Tibial nerve (tissue), 4 donors: Measurements from ENCODE around the gene CTNND2. TPM values are rescaled to one million over a fixed set of nuclear protein-coding genes. Genes with fewer than 3 reads are reported as not detected.

Experiments used
- DNase-seq, 2 donors: peaks; one replicate each; pipeline ENCODE4 v3.0.0-alpha.2; 2019; ENCODE audit warnings: low spot score in 2 of 2
- H3K27ac ChIP-seq, 4 donors: fragments of 200-600 bp; sonication (generic) in 3 of 4; one replicate each; pipeline ENCODE4 v1.5.1; 2017 to 2019; ENCODE audit warnings: mild to moderate bottlenecking in 1 of 4
- H3K27me3 ChIP-seq, 2 donors: fragments of 200-600 bp; sonication (generic) in 1 of 2; one replicate each; pipeline versions ENCODE4 v1.5.1 to v1.6.0; 2017 to 2019
- H3K36me3 ChIP-seq, 3 donors: fragments of 200-600 bp; sonication (generic); one replicate each; pipeline ENCODE4 v1.5.1; 2018 to 2019
- H3K4me1 ChIP-seq, 4 donors: fragments of 200-600 bp; sonication (generic) in 3 of 4; one replicate each; pipeline ENCODE4 v1.5.1; 2017 to 2019
- H3K4me3 ChIP-seq, 4 donors: fragments of 200-600 bp; sonication (generic) in 3 of 4; one replicate each; pipeline ENCODE4 v1.5.1; 2017 to 2019; ENCODE audit warnings: mild to moderate bottlenecking in 1 of 4, moderate library complexity in 1 of 4
- H3K9me3 ChIP-seq, 4 donors: fragments of 200-600 bp; sonication (generic) in 3 of 4; one replicate each; pipeline ENCODE4 v1.5.1; 2017 to 2019
- EP300 ChIP-seq, 2 donors: sonication (generic); formaldehyde crosslinking; IDR thresholded peaks; one replicate each; pipeline ENCODE4 v1.6.1; 2017; ENCODE audit warnings: antibody characterized with exemption in 2 of 2, mild to moderate bottlenecking in 1 of 2
- POLR2A ChIP-seq, 2 donors: fragments of 450-650 bp; IDR thresholded peaks; one replicate each; pipeline ENCODE4 v1.6.1; 2017; ENCODE audit warnings: antibody characterized with exemption in 2 of 2, mild to moderate bottlenecking in 2 of 2, moderate library complexity in 2 of 2
- WGBS, 2 donors: methylation state at CpG; one replicate each; pipeline ENCODE4 v1.1.5; 2018; 5-methylcytosine and 5-hydroxymethylcytosine counted together
- total RNA-seq, 4 donors: library from RNA; depleted of rRNA; stranded (reverse); fragments of >200 nt; gene quantifications; one replicate each; pipeline ENCODE4 v1.1.0, GENCODE V29; 2016
- TF ChIP-seq, protein P1 (sequence below), 5 experiments: fragments of 200-600 bp in 3 of 5; fragments of 450-650 bp in 2 of 5; sonication (generic) in 3 of 5; IDR thresholded peaks; one replicate each; pipeline ENCODE4 v1.5.1; 2016 to 2019; ENCODE audit warnings: antibody characterized with exemption in 5 of 5, mild to moderate bottlenecking in 3 of 5, moderate library complexity in 2 of 5

The CTNND2 gene
- total RNA-seq, 4 donors from 2014 or later, result 1.5 to 5.7 (median 2.5) TPM; not detected in 1

DNA sequence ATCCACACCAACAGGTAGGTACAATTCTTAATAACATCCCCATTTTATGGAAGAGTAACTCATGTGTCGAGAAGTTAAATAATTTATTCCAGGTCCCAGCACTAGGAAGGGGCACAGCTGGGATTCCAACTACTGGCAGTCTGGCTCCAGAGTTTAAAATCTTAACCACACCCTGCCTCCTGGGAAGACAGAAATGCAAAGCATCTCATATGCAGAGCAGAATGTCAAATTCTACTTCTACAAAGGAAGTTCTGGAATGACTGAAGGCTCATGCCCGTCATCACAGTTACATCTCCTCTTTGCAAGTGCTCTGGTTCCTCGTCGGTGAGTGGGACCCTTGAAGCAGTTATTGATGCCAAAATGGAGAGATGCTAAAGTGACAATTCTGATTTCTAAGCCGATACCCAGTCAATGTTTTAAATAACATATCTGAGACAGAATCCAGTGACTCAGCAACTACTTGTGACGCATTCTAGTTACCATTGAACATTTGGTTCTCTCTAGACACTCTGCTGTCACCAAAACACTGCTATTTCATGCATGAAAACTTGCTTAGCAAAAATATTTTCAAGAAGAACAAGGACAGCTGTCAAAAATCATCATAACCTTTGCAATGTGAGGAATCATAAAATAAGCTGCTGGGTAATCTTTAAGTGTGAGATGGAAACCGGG is 412.7 kb downstream of the CTNND2 start:
- no peak for DNase-seq
- WGBS, 2 donors, result 83% methylated on average over 7 of the region's 7 CpGs
- Histone ChIP-seq H3K9me3 (no peaks in the 10 kb centered on the region), H3K4me1 (no peaks in the 10 kb centered on the region), H3K27ac (no peak overlapping the region), H3K36me3 (no peaks in the 10 kb centered on the region), H3K27me3 (no peaks in the 10 kb centered on the region), H3K4me3 (no peak overlapping the region)
- no peak for TF ChIP-seq POLR2A (IDR thresholded peaks at IDR 0.05)
- TF ChIP-seq, protein P1, sequence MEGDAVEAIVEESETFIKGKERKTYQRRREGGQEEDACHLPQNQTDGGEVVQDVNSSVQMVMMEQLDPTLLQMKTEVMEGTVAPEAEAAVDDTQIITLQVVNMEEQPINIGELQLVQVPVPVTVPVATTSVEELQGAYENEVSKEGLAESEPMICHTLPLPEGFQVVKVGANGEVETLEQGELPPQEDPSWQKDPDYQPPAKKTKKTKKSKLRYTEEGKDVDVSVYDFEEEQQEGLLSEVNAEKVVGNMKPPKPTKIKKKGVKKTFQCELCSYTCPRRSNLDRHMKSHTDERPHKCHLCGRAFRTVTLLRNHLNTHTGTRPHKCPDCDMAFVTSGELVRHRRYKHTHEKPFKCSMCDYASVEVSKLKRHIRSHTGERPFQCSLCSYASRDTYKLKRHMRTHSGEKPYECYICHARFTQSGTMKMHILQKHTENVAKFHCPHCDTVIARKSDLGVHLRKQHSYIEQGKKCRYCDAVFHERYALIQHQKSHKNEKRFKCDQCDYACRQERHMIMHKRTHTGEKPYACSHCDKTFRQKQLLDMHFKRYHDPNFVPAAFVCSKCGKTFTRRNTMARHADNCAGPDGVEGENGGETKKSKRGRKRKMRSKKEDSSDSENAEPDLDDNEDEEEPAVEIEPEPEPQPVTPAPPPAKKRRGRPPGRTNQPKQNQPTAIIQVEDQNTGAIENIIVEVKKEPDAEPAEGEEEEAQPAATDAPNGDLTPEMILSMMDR (IDR thresholded peaks at IDR 0.05), result no peak
- no peak for TF ChIP-seq EP300 (IDR thresholded peaks at IDR 0.05)

DNA sequence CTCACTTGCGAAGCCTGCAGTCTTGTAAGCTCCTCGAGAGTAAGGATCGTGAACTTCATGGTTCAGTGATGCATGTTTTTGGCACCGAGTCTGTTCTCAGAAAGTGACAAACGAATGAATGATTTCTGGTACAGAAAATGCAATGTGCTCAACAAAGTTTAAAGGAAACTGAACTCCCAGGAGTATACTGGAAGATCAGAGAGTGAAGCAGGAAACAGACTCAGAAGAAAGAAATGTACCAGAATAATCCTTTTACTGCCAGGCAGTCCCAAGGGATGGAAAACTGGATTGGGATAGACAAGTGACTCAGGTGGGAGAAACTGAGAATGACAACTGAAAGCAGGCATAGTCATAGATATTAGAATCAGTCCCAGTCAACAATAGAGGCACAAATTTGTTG is 420.6 kb downstream of the CTNND2 start:
- no peaks in the 10 kb centered on the region for H3K4me1 ChIP-seq
- no peaks in the 10 kb centered on the region for H3K27me3 ChIP-seq
- no peak for DNase-seq
- no peak overlapping the region for H3K4me3 ChIP-seq
- H3K27ac ChIP-seq, result no peak overlapping the region
- TF ChIP-seq, protein P1 (IDR thresholded peaks at IDR 0.05), result no peak
- TF ChIP-seq POLR2A (IDR thresholded peaks at IDR 0.05), result no peak
- no peak for TF ChIP-seq EP300 (IDR thresholded peaks at IDR 0.05)
- 77 to 81% methylated on average over 5 of the region's 5 CpGs for WGBS, 2 donors
- H3K36me3 ChIP-seq, result no peaks in the 10 kb centered on the region
- no peaks in the 10 kb centered on the region for H3K9me3 ChIP-seq

GRCh38 chr5:11482011-11482410 is 422.2 kb downstream of the CTNND2 start:
- no peaks in the 10 kb centered on the region for H3K36me3 ChIP-seq
- no peaks in the 10 kb centered on the region for H3K4me1 ChIP-seq
- 87 to 98% methylated on average over 4 of the region's 4 CpGs for WGBS, 2 donors

GRCh38 chr5:11477786-11478185 is 426.5 kb downstream of the CTNND2 start:
- Histone ChIP-seq H3K27ac (no peak overlapping the region), H3K4me1 (no peaks in the 10 kb centered on the region), H3K36me3 (no peaks in the 10 kb centered on the region), H3K27me3 (no peaks in the 10 kb centered on the region), H3K4me3 (no peak overlapping the region), H3K9me3 (no peaks in the 10 kb centered on the region)
- DNase-seq, result no peak
- TF ChIP-seq EP300 (IDR thresholded peaks at IDR 0.05) (no peak), POLR2A (IDR thresholded peaks at IDR 0.05) (no peak)
- TF ChIP-seq, protein P1 (IDR thresholded peaks at IDR 0.05), result no peak
- 74 to 77% methylated on average over 3 of the region's 3 CpGs for whole genome bisulfite sequencing, 2 donors

More at GRCh38 chr5:11482011-11482410, 422.2 kb downstream of the CTNND2 start:
- Histone ChIP-seq H3K4me3 (no peak overlapping the region), H3K9me3 (no peaks in the 10 kb centered on the region), H3K27ac (no peak overlapping the region), H3K27me3 (no peaks in the 10 kb centered on the region)
- no peak for DNase-seq
- TF ChIP-seq POLR2A (IDR thresholded peaks at IDR 0.05), result no peak
- TF ChIP-seq, protein P1 (IDR thresholded peaks at IDR 0.05), result no peak

- H3K4me3 ChIP-seq, result no peak overlapping the region
- WGBS, 2 donors, result 26 to 38% methylated on average over 2 of the region's 2 CpGs
- no peak for TF ChIP-seq EP300 (IDR thresholded peaks at IDR 0.05)
- TF ChIP-seq, protein P1 (IDR thresholded peaks at IDR 0.05), result no peak
- no peak for TF ChIP-seq POLR2A (IDR thresholded peaks at IDR 0.05)
- DNase-seq, result no peak
- H3K9me3 ChIP-seq, result no peaks in the 10 kb centered on the region
- H3K27ac ChIP-seq, result no peak overlapping the region
- H3K4me1 ChIP-seq, result no peaks in the 10 kb centered on the region
- no peaks in the 10 kb centered on the region for H3K36me3 ChIP-seq
- no peaks in the 10 kb centered on the region for H3K27me3 ChIP-seq
Measured at GRCh38 chr5:11476866-11477265, 427.4 kb downstream of the CTNND2 start.
